Lower lobe of right lung (tissue), 2 donors: Measurements from ENCODE around the gene CHEK1. TPM values are rescaled to one million over a fixed set of nuclear protein-coding genes. Genes with fewer than 3 reads are reported as not detected.

Experiments used
- ATAC-seq, 2 donors: fragments of 200-7000 bp; cut with Tn5 transposase; one replicate each; pipeline ENCODE4 v1.9.1; 2020 to 2022; ENCODE audit warnings: mild to moderate bottlenecking in 2 of 2, moderate library complexity in 2 of 2
- DNase-seq: peaks from one replicate; pipeline ENCODE4 v3.0.0-alpha.2; 2020
- H3K27ac ChIP-seq: fragments of 200-600 bp; one replicate; pipeline ENCODE4 v1.8.0; 2022
- H3K27me3 ChIP-seq: fragments of 200-600 bp; one replicate; pipeline ENCODE4 v1.8.0; 2022; ENCODE audit warnings: low read depth
- H3K36me3 ChIP-seq: fragments of 200-600 bp; one replicate; pipeline ENCODE4 v1.8.0; 2022; ENCODE audit warnings: mild to moderate bottlenecking
- H3K4me1 ChIP-seq: fragments of 200-600 bp; one replicate; pipeline ENCODE4 v1.8.0; 2022
- H3K4me3 ChIP-seq: fragments of 200-600 bp; one replicate; pipeline ENCODE4 v1.8.0; 2022; ENCODE audit warnings: mild to moderate bottlenecking
- H3K9me3 ChIP-seq: fragments of 200-600 bp; one replicate; pipeline ENCODE4 v1.8.0; 2022
- CTCF ChIP-seq: fragments of 200-600 bp; IDR thresholded peaks from one replicate; pipeline ENCODE4 v1.8.0; 2022; ENCODE audit warnings: antibody characterized with exemption, mild to moderate bottlenecking
- intact Hi-C: fragments of 100-400 bp; cut with DNase I; formaldehyde crosslinking; loops from one replicate; pipeline ENCODE4 v1.11.0; 2022
- total RNA-seq: library from RNA; stranded (reverse); fragmentation: NEBNext Ultra II Directional; extraction: Animal tissue kit (Norgen Biotek cat#: 25700); gene quantifications from one replicate; pipeline ENCODE4 v1.2.1, GENCODE V29; 2021
- donor health status: DM: no; HTN: yes; CAD: no; lungs with severe emphysema.

Gene CHEK1
- total RNA-seq, 1 donor from 2014 or later, result 3.5 TPM

- no peak for ATAC-seq
- intact Hi-C loops, result no loop called here
- no peaks in the 10 kb centered on the region for H3K9me3 ChIP-seq
- H3K27me3 ChIP-seq, result no peaks in the 10 kb centered on the region
- H3K4me3 ChIP-seq, result no peak overlapping the region
- H3K4me1 ChIP-seq, result no peaks in the 10 kb centered on the region
- H3K36me3 ChIP-seq, result no peaks in the 10 kb centered on the region
- TF ChIP-seq CTCF, result no peak
- no peak overlapping the region for H3K27ac ChIP-seq
- no peak for DNase-seq
Observed at GRCh38 chr11:125645871-125646270, 20.9 kb downstream of the CHEK1 start.

- Histone ChIP-seq H3K4me1 (no peaks in the 10 kb centered on the region), H3K27ac (no peak overlapping the region), H3K36me3 (no peaks in the 10 kb centered on the region), H3K9me3 (no peaks in the 10 kb centered on the region), H3K4me3 (no peak overlapping the region), H3K27me3 (no peaks in the 10 kb centered on the region)
- ATAC-seq (no peak), DNase-seq (no peak)
- intact Hi-C loops, result no loop called here
- TF ChIP-seq CTCF, result no peak
Observed at GRCh38 chr11:125649465-125650166, 24.7 kb downstream of the CHEK1 start.

GRCh38 chr11:125662689-125663088 is 37.7 kb downstream of the CHEK1 start:
- Histone ChIP-seq H3K27ac (no peak overlapping the region), H3K9me3 (no peaks in the 10 kb centered on the region), H3K4me3 (no peak overlapping the region), H3K36me3 (no peaks in the 10 kb centered on the region), H3K27me3 (no peaks in the 10 kb centered on the region), H3K4me1 (no peaks in the 10 kb centered on the region)
- intact Hi-C loops, result no loop called here
- TF ChIP-seq CTCF, result no peak
- ATAC-seq (no peak), DNase-seq (no peak)

DNA sequence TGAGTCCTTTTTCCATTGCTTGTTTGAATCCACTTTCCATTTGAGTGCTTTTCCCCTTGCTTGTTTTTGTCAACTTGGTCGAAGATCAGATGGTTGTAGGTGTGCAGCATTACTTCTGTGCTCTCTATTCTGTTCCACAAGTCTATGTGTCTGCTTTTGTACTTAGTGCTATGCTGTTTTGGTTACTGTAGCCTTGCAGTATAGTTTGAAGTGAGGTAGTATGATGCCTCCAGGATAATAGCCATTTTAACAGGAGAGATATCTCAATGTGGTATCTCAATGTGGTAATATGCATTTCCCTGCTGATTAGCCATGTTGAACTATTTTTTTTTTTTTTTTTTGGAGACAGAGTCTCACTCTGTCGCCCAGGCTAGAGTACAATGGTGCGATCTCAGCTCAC is 38.9 kb downstream of the CHEK1 start:
- Histone ChIP-seq H3K4me3 (no peak overlapping the region), H3K9me3 (no peaks in the 10 kb centered on the region), H3K36me3 (no peaks in the 10 kb centered on the region), H3K27ac (no peak overlapping the region), H3K27me3 (no peaks in the 10 kb centered on the region), H3K4me1 (no peaks in the 10 kb centered on the region)
- intact Hi-C loops, result no loop called here
- ATAC-seq (no peak), DNase-seq (no peak)
- TF ChIP-seq CTCF, result no peak

GRCh38 chr11:125667151-125667550 is 42.2 kb downstream of the CHEK1 start:
- ATAC-seq, result no peak
- H3K4me3 ChIP-seq, result no peak overlapping the region
- no peak overlapping the region for H3K27ac ChIP-seq
- intact Hi-C loops, result no loop called here
- H3K27me3 ChIP-seq, result no peaks in the 10 kb centered on the region
- no peaks in the 10 kb centered on the region for H3K4me1 ChIP-seq
- no peak for DNase-seq
- no peak for TF ChIP-seq CTCF
- H3K36me3 ChIP-seq, result no peaks in the 10 kb centered on the region
- H3K9me3 ChIP-seq, result no peaks in the 10 kb centered on the region
